Measurements from ENCODE around the gene HNRNPH2.
A peak's percentile ranks its signal among the peaks of the same experiment; 100 is the strongest.

HNRNPH2 gene

GRCh38 chrX:101407748-101408531 lies at the start of gene HNRNPH2, which contains the start of gene GLA:
Gene HNRNPH2, plus strand, starts transcription at chrX:101408222. Its CDS starts 3,767 bp downstream, at chrX:101411989.
Gene GLA, minus strand, starts transcription at chrX:101407925. Its CDS starts 22 bp downstream, at chrX:101407903.
- peak; percentile 77 for DNase-seq (ENCODE audit: low read depth, low spot score)

- DNase-seq (ENCODE audit: low read depth, low spot score) = no peak
Measured at GRCh38 chrX:101359966-101360365, 48.1 kb upstream of the HNRNPH2 start.

- no peak for DNase-seq (ENCODE audit: low read depth, low spot score)
Measured at GRCh38 chrX:101360390-101360789, 47.6 kb upstream of the HNRNPH2 start.

GRCh38 chrX:101362116-101362515 lies 45.9 kb upstream of the HNRNPH2 start:
- no peak for DNase-seq (ENCODE audit: low read depth, low spot score)

- DNase-seq (ENCODE audit: low read depth, low spot score) = no peak
Measured at GRCh38 chrX:101362757-101363156, 45.3 kb upstream of the HNRNPH2 start.

GRCh38 chrX:101365301-101365795 lies 42.7 kb upstream of the HNRNPH2 start:
- DNase-seq (ENCODE audit: low read depth, low spot score) = no peak

GRCh38 chrX:101368800-101369199 lies 39.2 kb upstream of the HNRNPH2 start:
- no peak for DNase-seq (ENCODE audit: low read depth, low spot score)

GRCh38 chrX:101369687-101370086 lies 38.3 kb upstream of the HNRNPH2 start:
- DNase-seq (ENCODE audit: low read depth, low spot score) = no peak

- no peak for DNase-seq (ENCODE audit: low read depth, low spot score)
Measured at GRCh38 chrX:101370888-101371504, 37.0 kb upstream of the HNRNPH2 start.

GRCh38 chrX:101377547-101377946 lies 30.5 kb upstream of the HNRNPH2 start:
- DNase-seq (ENCODE audit: low read depth, low spot score) = no peak

GRCh38 chrX:101383679-101384205 lies 24.3 kb upstream of the HNRNPH2 start:
- DNase-seq (ENCODE audit: low read depth, low spot score) = no peak

GRCh38 chrX:101385026-101385684 lies 22.9 kb upstream of the HNRNPH2 start:
- DNase-seq (ENCODE audit: low read depth, low spot score) = no peak

GRCh38 chrX:101385795-101386541 lies 22.1 kb upstream of the HNRNPH2 start, which contains the start of gene BTK:
Gene BTK, minus strand, starts transcription at chrX:101386191. Its CDS starts 10,907 bp downstream, at chrX:101375284.
- no peak for DNase-seq (ENCODE audit: low read depth, low spot score)

- DNase-seq (ENCODE audit: low read depth, low spot score) = no peak
Measured at GRCh38 chrX:101386542-101386885, 21.5 kb upstream of the HNRNPH2 start.

- no peak for DNase-seq (ENCODE audit: low read depth, low spot score)
Measured at GRCh38 chrX:101388604-101389003, 19.4 kb upstream of the HNRNPH2 start.

GRCh38 chrX:101390664-101391525 lies 17.1 kb upstream of the HNRNPH2 start, which contains the start of gene RPL36A:
Gene RPL36A, plus strand, starts transcription at chrX:101391011. Its CDS starts 33 bp downstream, at chrX:101391044.
- DNase-seq (ENCODE audit: low read depth, low spot score) = peak; percentile 63

GRCh38 chrX:101391831-101392230 lies 16.2 kb upstream of the HNRNPH2 start:
- no peak for DNase-seq (ENCODE audit: low read depth, low spot score)

- DNase-seq (ENCODE audit: low read depth, low spot score) = no peak
Measured at GRCh38 chrX:101393530-101394305, 14.3 kb upstream of the HNRNPH2 start.

- DNase-seq (ENCODE audit: low read depth, low spot score) = no peak
Measured at GRCh38 chrX:101394372-101394771, 13.7 kb upstream of the HNRNPH2 start.

All from activated CD4-positive, CD25-positive, alpha-beta regulatory T cell treated with anti-CD3 and anti-CD28 coated beads, Interleukin-2, amount 50 U/mL, for 16 hours (primary cell).